CD14-positive monocyte (primary cell): Measurements from ENCODE around the gene KIF1B. TPM values are rescaled to one million over a fixed set of nuclear protein-coding genes. Genes with fewer than 3 reads are reported as not detected.
A peak's percentile ranks its signal among the peaks of the same experiment; 100 is the strongest.
"Not testable (repeated sequence)": the region's sequence is repeated elsewhere in the genome, so short reads cannot be mapped to it uniquely, and the experiment has no call there.

Source experiments
- DNase-seq, 3 donors: peaks; one replicate each; pipeline ENCODE4 v3.0.0-alpha.2; 2011 to 2022
- H2AFZ ChIP-seq: 2 replicates; pipeline ENCODE4 v1.6.0; 2012; ENCODE audit warnings: mild to moderate bottlenecking, low read depth, low read length, inconsistent platforms; ENCODE audit not compliant: insufficient read depth, poor library complexity, severe bottlenecking
- H3K27ac ChIP-seq, 2 donors: 1 replicate in 1 of 2; 2 replicates in 1 of 2; pipeline ENCODE4 v1.5.1; 2012 to 2013; ENCODE audit warnings: low read length in 2 of 2, control low read depth in 1 of 2, inconsistent platforms in 1 of 2, low read depth in 1 of 2, mild to moderate bottlenecking in 1 of 2
- H3K27me3 ChIP-seq, 2 donors: one replicate each; pipeline versions ENCODE4 v1.6.0 to v1.6.1; 2011 to 2013; ENCODE audit warnings: low read length in 2 of 2; ENCODE audit not compliant: control insufficient read depth in 2 of 2, insufficient read depth in 2 of 2
- H3K36me3 ChIP-seq, 2 donors: replicated peaks in 1 of 2; 1 replicate in 1 of 2; 2 replicates in 1 of 2; pipeline versions ENCODE4 v1.5.1 to v1.6.1; 2012 to 2013; ENCODE audit warnings: low read length in 2 of 2, control low read depth in 1 of 2, inconsistent platforms in 1 of 2, mild to moderate bottlenecking in 1 of 2; ENCODE audit not compliant: insufficient read depth in 2 of 2, control insufficient read depth in 1 of 2
- H3K4me1 ChIP-seq, 2 donors: 1 replicate in 1 of 2; 2 replicates in 1 of 2; pipeline versions ENCODE4 v1.5.1 to v1.6.1; 2012 to 2013; ENCODE audit warnings: low read length in 2 of 2, control low read depth in 1 of 2, inconsistent platforms in 1 of 2, mild to moderate bottlenecking in 1 of 2, moderate library complexity in 1 of 2; ENCODE audit not compliant: insufficient read depth in 2 of 2, control insufficient read depth in 1 of 2
- H3K4me2 ChIP-seq: replicated peaks from 2 replicates; pipeline ENCODE3; 2012; ENCODE audit warnings: low read length, moderate library complexity, mild to moderate bottlenecking; ENCODE audit not compliant: poor library complexity, severe bottlenecking; ENCODE audit errors: extremely low read depth
- H3K4me3 ChIP-seq, 3 experiments: fragments of 200-600 bp in 1 of 3; sonication (generic) in 1 of 3; replicated peaks in 1 of 3; 1 replicate in 2 of 3; 2 replicates in 1 of 3; pipeline ENCODE4 v1.5.1; 2011 to 2013; ENCODE audit warnings: low read length in 3 of 3, mild to moderate bottlenecking in 3 of 3, control low read depth in 2 of 3, low read depth in 2 of 3, inconsistent platforms in 1 of 3, moderate library complexity in 1 of 3
- H3K79me2 ChIP-seq: 2 replicates; pipeline ENCODE4 v1.6.0; 2012; ENCODE audit warnings: mild to moderate bottlenecking, control low read depth, inconsistent platforms, low read length, moderate library complexity; ENCODE audit not compliant: insufficient read depth
- H3K9ac ChIP-seq: 2 replicates; pipeline ENCODE4 v1.6.0; 2017; ENCODE audit warnings: low read length, mild to moderate bottlenecking; ENCODE audit not compliant: insufficient read depth, poor library complexity, severe bottlenecking
- H3K9me3 ChIP-seq, 2 donors: replicated peaks in 1 of 2; 1 replicate in 1 of 2; 2 replicates in 1 of 2; pipeline versions ENCODE4 v1.5.1 to v1.6.1; 2012 to 2013; ENCODE audit warnings: low read length in 2 of 2, control low read depth in 1 of 2; ENCODE audit not compliant: control insufficient read depth in 1 of 2, insufficient read depth in 1 of 2
- H4K20me1 ChIP-seq: 2 replicates; pipeline ENCODE4 v1.6.0; 2012; ENCODE audit warnings: mild to moderate bottlenecking, low read length, control low read depth, moderate library complexity; ENCODE audit not compliant: insufficient read depth
- H3K27ac Mint-ChIP-seq, 7 donors: one replicate each; pipeline ENCODE4 v1.8.0; 2020; ENCODE audit warnings: mild to moderate bottlenecking in 7 of 7, mixed read lengths in 7 of 7, moderate library complexity in 6 of 7, inconsistent platforms in 2 of 7
- H3K27me3 Mint-ChIP-seq, 3 donors: one replicate each; pipeline ENCODE4 v1.8.0; 2021 to 2022; ENCODE audit warnings: low read depth in 3 of 3, mild to moderate bottlenecking in 3 of 3, mixed read lengths in 3 of 3, moderate library complexity in 3 of 3, inconsistent platforms in 1 of 3
- H3K36me3 Mint-ChIP-seq, 2 donors: one replicate each; pipeline ENCODE4 v1.8.0; 2020; ENCODE audit warnings: mixed read lengths in 2 of 2, inconsistent platforms in 1 of 2, mild to moderate bottlenecking in 1 of 2
- H3K4me1 Mint-ChIP-seq: one replicate; pipeline ENCODE4 v1.8.0; 2020; ENCODE audit warnings: mild to moderate bottlenecking, mixed read lengths
- H3K4me3 Mint-ChIP-seq, 2 donors: one replicate each; pipeline ENCODE4 v1.8.0; 2020; ENCODE audit warnings: mild to moderate bottlenecking in 2 of 2, mixed read lengths in 2 of 2, moderate library complexity in 1 of 2
- H3K9me3 Mint-ChIP-seq, 7 donors: one replicate each; pipeline ENCODE4 v1.8.0; 2020 to 2022; ENCODE audit warnings: mixed read lengths in 7 of 7, mild to moderate bottlenecking in 6 of 7, moderate library complexity in 6 of 7, inconsistent platforms in 2 of 7
- WGBS: methylation state at CpG from one replicate; pipeline ENCODE4 v1.1.5; 2013; ENCODE audit warnings: missing lambda C conversion rate; ENCODE audit not compliant: insufficient coverage; 5-methylcytosine and 5-hydroxymethylcytosine counted together
- intact Hi-C, 2 donors: fragments of 100-400 bp; cut with micrococcal nuclease; formaldehyde crosslinking; loops; one replicate each; pipeline versions ENCODE4 v1.15.0 to v1.15.1; 2023
- polyA plus RNA-seq, 3 donors: library from polyadenylated mRNA; depleted of rRNA in 1 of 3; unstranded in 2 of 3; stranded (reverse) in 1 of 3; fragments of 300-500 nt in 2 of 3; fragments of >200 nt in 1 of 3; fragmentation: Illumina TruSeq in 2 of 3; gene quantifications; 1 replicate in 2 of 3; 2 replicates in 1 of 3; pipeline ENCODE4 v1.2.3, GENCODE V29; 2012 to 2021
- TF ChIP-seq, protein P1 (sequence below): fragments of 200-600 bp; IDR thresholded peaks from one replicate; pipeline ENCODE4 v1.8.0; 2022; ENCODE audit warnings: antibody characterized with exemption, mild to moderate bottlenecking

KIF1B gene
- polyA plus RNA-seq, 3 donors, result 3.0 to 7.0 (median 3.3) TPM

DNA sequence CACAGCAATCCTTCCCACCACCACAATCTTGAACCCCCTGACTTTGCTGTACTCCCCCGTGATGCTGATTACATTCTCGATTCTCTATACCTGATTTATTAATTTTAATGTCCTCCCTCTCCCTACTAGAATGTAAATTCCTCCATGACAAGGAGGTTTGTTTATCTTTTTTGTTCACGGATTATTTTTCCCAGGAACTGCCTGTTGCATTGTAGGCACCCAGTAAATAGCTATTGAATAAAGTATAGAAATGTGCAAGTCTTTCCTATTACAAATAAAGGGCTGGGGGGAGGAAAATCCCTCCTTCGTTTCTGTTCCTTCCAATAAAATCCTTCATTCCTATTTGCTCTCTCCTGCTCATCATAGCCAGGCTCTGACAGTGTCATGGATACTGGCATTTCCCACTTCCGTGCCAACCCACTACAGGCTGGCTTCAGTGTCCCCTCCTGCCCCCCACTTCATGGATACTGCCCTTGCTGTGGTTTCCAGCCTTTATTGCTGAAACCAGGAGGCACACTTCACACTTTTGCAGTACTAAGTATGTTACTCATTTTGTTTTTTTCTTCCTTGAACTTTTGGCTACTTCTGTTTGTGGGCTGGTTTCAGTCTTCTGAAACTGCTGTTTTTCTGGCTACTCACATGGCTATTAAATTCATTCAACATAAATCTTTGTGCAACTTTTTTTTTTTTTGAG lies 7.5 kb downstream of the KIF1B start:
- Mint-ChIP-seq H3K4me1 (peaks cover 35% of the 10 kb centered on the region), H3K4me3 (no peak overlapping the region), H3K27ac (peak overlapping the region in 6 of 7 donors; percentile 2 to 76 (median 40)), H3K27me3 (peaks cover 0 to 1% (median 0%) of the 10 kb centered on the region in 3 donors), H3K36me3 (peaks cover 5 to 9% of the 10 kb centered on the region in 2 donors), H3K9me3 (no peaks in the 10 kb centered on the region)
- Histone ChIP-seq H3K9ac (no peak overlapping the region), H3K4me1 (peaks cover 10 to 15% of the 10 kb centered on the region in 2 donors), H3K27ac (peak overlapping the region in 1 of 2 donors; percentile 6), H2AFZ (no peak overlapping the region), H3K4me2 (no peak overlapping the region), H3K9me3 (no peaks in the 10 kb centered on the region), H3K4me3 (no peak overlapping the region), H3K79me2 (peaks cover 96% of the 10 kb centered on the region), H3K27me3 (no peaks in the 10 kb centered on the region), H4K20me1 (peaks cover 86% of the 10 kb centered on the region), H3K36me3 (no peaks in the 10 kb centered on the region)
- 67% methylated on average over 1 of the region's 5 CpGs for WGBS
- DNase-seq, result no peak
- intact Hi-C loops, result loop anchor here in 1 of 2 donors (10.0 kb wide), 1 partner anchor 197 kb away; no protein-coding TSS in a partner anchor
- TF ChIP-seq, protein P1, sequence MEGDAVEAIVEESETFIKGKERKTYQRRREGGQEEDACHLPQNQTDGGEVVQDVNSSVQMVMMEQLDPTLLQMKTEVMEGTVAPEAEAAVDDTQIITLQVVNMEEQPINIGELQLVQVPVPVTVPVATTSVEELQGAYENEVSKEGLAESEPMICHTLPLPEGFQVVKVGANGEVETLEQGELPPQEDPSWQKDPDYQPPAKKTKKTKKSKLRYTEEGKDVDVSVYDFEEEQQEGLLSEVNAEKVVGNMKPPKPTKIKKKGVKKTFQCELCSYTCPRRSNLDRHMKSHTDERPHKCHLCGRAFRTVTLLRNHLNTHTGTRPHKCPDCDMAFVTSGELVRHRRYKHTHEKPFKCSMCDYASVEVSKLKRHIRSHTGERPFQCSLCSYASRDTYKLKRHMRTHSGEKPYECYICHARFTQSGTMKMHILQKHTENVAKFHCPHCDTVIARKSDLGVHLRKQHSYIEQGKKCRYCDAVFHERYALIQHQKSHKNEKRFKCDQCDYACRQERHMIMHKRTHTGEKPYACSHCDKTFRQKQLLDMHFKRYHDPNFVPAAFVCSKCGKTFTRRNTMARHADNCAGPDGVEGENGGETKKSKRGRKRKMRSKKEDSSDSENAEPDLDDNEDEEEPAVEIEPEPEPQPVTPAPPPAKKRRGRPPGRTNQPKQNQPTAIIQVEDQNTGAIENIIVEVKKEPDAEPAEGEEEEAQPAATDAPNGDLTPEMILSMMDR, result no peak

DNA sequence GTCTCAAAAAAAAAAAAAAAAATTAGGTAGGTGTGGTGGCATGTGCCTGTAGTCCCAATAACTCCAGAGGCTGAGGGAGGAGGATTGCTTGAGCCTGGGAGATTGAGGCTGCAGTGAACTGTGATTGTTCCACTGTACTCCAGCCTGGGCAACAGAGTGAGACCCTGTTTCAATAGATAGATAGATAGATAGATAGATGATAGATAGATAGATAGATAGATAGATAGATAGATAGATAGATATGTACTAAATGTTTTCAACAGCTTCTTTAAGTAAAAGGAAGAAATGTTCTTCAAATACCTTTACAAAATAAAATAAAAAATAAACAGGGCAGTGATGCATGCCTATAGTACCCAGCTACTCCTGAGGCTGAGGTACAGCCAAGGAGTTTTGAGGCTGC lies 9.8 kb downstream of the KIF1B start:
- peaks cover 30% of the 10 kb centered on the region for H3K4me1 Mint-ChIP-seq
- H3K4me3 ChIP-seq, result no peak overlapping the region
- no peak overlapping the region for H3K27ac Mint-ChIP-seq
- H3K27me3 Mint-ChIP-seq, result peaks cover 0 to 1% (median 0%) of the 10 kb centered on the region in 3 donors
- peaks cover 2 to 3% of the 10 kb centered on the region in 2 donors for H3K36me3 Mint-ChIP-seq
- H2AFZ ChIP-seq, result no peak overlapping the region
- H3K9me3 Mint-ChIP-seq, result peaks cover 0 to 1% (median 0%) of the 10 kb centered on the region in 7 donors
- TF ChIP-seq, protein P1, result no peak
- H4K20me1 ChIP-seq, result peaks cover 97% of the 10 kb centered on the region
- peaks cover 99% of the 10 kb centered on the region for H3K79me2 ChIP-seq
- H3K9ac ChIP-seq, result no peak overlapping the region
- H3K4me2 ChIP-seq, result no peak overlapping the region
- no peak overlapping the region for H3K27ac ChIP-seq
- peaks cover 10 to 15% of the 10 kb centered on the region in 2 donors for H3K4me1 ChIP-seq
- H3K36me3 ChIP-seq, result no peaks in the 10 kb centered on the region
- DNase-seq, result no peak
- intact Hi-C loops, result no loop called here
- no peaks in the 10 kb centered on the region for H3K9me3 ChIP-seq
- no peaks in the 10 kb centered on the region for H3K27me3 ChIP-seq
- H3K4me3 Mint-ChIP-seq, result no peak overlapping the region

DNA sequence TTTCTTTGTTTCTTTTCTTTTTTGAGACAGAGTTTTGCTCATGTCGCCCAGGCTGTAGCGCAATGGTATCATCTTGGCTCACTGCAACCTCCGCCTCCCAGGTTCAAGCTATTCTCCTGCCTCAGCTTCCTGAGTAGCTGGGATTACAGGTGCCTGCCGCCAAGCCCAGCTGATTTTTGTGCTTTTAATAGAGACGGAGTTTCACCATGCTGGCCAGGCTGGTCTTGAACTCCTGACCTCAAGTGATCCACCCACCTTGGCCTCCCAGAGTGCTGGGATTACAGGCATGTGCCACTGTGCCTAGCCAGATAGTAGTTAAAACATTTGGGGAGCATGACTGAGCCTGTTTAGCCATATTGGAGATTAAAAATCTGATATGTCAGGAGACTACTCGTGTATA lies 10.3 kb downstream of the KIF1B start:
- H3K4me2 ChIP-seq, H3K27me3 Mint-ChIP-seq, H3K9me3 Mint-ChIP-seq, H3K36me3 ChIP-seq, H3K9me3 ChIP-seq, DNase-seq, H3K27ac Mint-ChIP-seq, H3K9ac ChIP-seq, H3K27ac ChIP-seq, H3K36me3 Mint-ChIP-seq, intact Hi-C loops, H2AFZ ChIP-seq, H3K4me3 Mint-ChIP-seq, H3K4me3 ChIP-seq, H3K27me3 ChIP-seq: not testable (repeated sequence)
- H3K79me2 ChIP-seq, result peaks cover 99% of the 10 kb centered on the region
- peaks cover 29% of the 10 kb centered on the region for H3K4me1 Mint-ChIP-seq
- H4K20me1 ChIP-seq, result peaks cover 97% of the 10 kb centered on the region
- WGBS, result 96% methylated on average over 5 of the region's 6 CpGs
- H3K4me1 ChIP-seq, result peaks cover 10 to 15% of the 10 kb centered on the region in 2 donors
